HG03095 (cell line): ENCODE measurements around the gene DPYSL4.

ENCODE experiments used
- ATAC-seq: cut with Tn5 transposase; IDR thresholded peaks from one replicate; pipeline ENCODE4 v1.9.1; 2021; ENCODE audit warnings: moderate library complexity; ENCODE audit not compliant: unreplicated experiment

The DPYSL4 gene

DNA sequence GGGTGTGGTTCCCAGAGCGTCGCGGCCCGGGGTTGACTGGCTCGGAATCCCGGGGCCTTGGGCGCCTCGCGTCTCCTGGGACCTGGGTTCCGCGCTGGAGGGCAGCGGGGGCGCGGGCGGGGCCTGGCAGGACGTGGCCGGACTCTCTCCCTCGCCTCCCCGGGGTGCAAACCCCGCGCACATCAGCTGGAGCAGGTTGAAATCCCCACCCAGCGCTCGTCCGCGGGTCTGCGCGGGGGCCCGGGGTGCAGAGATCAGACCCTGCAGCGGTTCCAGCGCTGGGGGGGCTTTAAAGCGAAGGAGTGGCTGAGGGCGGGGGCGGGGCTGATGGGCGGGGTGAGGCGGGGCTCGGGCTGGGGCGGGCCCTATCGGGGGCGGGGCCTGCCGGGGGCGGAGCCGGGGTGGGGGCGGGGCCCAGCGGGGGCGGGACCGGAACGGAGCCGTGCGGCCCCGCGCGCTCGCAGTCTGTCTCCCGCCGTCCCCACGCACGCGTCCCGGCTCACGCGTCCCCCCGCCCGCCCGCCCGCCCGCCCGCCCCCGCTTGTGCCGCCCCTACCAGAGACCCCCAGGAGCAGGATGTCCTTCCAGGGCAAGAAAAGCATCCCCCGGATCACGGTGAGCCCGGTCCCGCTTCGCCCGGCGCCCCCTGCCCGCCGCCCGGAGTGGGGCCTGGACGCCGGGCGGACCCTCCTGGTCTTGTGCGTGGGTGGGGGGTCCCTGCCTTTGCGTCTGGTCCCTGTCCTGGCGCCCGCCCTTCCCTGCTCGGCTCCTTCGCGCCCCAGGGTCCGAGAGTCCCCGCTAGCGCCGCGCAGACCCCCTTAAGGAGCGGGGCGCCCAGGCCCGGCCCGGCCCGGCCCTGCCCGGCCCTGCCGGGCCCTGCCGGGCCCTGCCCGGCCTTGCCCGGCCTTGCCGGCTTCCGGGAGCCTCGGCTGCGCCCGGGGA lies at the start of gene DPYSL4:
Gene DPYSL4, plus strand, starts transcription at position 461 of the 942 bp plus-strand sequence. Its CDS starts 116 bp downstream, at position 577.
- ATAC-seq: no peak

DNA sequence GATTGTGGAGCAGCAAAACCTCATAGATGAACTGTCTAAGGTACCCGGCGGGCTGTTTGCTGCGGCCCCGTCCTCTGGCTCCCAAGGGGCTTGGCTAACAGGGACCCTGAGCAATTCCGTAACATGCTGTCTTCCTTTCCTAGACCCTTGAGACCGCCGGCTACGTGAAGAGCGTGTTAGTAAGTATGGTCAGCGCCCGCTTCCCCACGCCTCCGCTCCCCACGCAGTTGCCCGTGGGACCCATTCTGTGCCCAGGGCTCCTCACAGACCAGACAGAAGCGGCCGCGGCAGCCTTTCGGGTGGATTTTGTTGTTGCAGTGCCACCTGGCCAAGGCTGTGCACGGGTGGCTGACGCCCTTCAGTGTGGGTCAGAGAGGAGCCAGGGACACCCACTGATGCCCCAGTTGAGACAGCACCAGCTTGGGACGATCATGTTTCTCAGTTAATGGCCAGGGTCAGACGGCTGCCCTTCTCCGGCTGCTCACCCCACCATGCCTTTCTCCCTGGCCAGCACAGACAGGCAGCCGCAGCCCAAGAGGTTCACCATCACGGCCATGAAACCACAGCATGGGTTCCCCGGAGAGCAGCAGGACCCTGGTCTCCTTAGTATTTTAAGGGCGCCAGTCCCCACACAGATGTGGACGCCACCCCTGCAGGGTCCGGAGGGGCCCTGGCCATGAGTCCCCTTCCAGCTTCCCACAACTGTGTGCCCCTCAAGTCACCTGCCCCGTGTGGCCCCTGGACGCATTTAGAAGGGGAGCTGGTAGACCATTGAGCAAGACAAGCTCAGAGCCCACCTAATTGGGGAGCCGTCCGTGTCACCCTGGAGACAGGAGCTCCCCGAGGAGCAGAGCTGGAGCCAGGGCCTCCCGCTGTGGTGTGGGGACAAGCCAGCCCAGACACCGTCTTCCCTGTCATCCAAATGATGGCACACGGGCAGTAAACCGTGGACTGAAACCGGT lies 49.4 kb upstream of the DPYSL4 start:
- ATAC-seq: no peak

DNA sequence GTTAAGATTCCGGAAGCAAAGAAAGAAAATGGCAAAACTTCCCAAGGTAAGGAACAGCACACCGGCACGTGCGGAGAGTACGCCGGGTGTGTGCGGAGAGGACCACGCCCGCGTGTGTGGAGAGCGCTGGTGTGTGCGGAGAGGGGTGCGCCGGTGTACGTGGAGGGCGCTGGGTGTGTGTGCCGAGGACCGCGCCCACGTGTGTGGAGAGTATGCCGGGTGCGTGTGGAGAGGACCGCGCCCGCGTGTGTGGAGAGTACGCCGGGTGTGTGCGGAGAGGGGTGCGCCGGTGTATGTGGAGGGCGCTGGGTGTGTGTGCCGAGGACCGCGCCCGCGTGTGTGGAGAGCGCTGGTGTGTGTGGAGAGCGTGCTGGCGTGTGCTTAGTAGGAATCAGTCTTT lies 48.6 kb upstream of the DPYSL4 start:
- no peak for ATAC-seq

DNA sequence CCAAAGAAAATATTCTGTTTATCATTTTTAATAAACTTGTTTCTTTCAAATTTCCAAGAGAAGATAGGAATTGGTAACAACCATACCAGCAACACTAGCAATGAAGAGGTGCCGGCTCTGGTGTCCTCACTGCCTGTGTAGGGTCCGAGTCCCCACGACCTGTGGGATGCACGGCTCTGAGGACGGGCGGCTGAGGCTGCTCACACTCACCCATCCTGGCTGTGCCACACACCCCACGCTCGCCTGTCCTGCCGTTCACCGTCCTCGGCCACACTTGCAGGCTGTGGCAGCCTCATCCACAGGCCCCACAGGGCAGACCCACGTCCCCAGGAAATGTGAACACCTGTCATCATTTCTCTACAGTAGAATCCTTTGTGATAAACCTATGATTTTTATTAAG lies 48.2 kb upstream of the DPYSL4 start:
- ATAC-seq: no peak

DNA sequence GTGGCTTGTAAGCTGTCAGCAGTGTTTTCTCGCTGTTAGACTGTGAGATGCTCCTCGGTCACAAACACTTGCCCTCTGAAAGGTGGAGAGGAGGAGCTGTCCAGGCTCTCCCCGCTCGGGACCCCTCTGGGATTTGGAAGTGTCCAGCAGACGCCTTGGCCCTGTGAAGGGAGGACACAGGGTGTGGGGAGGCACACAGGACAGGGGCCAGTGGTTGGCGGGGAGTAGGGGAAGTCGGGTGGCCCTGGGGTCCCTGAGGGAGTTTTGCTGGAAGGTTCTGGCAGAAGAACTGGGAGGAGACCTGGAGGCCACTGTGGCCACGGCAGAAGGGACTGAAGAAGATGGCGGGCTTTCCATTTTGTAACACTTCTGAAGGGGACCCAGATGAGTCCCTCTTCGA lies 47.2 kb upstream of the DPYSL4 start:
- ATAC-seq: no peak

DNA sequence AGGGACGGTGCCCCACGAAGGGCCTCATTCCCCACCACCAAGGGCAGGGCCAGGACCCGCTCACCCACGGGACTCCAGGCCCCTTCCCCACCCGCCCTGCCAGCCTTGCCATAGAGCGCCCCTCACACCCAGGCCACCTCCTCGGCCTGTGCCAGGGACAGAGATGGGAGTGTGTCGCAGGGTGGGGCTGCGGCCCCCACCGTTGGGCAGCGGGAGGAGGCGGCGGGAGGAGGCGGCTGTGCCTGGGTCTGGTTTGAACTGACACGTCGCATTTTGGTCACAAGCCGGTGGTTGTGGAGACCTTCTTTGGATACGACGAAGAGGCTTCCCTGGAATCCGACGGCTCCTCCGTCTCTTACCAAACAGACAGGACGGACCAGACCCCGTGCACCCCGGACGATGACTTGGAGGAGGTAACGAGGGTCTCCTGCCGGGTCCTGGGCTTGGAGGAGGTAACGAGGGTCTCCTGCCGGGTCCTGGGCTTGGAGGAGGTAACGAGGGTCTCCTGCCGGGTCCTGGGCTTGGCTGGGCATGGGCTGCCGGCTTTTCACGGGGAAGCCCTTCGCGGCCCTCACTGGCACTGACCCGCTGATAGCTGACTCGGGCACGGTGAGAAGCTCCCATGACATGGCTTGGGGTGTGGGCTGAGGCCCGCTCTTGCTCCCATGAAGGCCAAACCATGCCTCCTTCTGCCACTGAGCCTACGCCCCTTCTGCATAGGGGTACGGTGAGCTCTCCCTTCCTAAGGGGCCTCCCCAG lies 46.4 kb upstream of the DPYSL4 start:
- no peak for ATAC-seq

DNA sequence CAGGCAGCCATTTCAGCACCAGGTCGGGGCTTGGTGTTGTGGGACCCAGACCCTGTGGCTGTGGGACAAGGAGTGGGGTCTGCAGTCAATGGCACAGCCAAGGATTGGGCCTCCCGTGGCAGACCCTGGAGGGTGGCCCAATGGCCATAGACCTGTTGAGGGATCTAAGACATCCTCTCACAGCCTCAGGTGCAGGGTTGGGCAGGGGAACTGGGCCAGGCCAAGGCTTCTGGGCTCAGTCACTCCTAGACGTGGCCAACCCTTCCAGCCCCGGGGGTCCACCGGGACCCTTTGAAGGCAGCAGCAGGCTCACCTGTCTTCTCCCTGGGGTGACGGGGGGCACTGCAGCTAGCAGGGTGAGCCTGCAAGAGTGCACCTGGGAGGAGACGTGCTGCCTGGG lies 45.7 kb upstream of the DPYSL4 start:
- no peak for ATAC-seq

DNA sequence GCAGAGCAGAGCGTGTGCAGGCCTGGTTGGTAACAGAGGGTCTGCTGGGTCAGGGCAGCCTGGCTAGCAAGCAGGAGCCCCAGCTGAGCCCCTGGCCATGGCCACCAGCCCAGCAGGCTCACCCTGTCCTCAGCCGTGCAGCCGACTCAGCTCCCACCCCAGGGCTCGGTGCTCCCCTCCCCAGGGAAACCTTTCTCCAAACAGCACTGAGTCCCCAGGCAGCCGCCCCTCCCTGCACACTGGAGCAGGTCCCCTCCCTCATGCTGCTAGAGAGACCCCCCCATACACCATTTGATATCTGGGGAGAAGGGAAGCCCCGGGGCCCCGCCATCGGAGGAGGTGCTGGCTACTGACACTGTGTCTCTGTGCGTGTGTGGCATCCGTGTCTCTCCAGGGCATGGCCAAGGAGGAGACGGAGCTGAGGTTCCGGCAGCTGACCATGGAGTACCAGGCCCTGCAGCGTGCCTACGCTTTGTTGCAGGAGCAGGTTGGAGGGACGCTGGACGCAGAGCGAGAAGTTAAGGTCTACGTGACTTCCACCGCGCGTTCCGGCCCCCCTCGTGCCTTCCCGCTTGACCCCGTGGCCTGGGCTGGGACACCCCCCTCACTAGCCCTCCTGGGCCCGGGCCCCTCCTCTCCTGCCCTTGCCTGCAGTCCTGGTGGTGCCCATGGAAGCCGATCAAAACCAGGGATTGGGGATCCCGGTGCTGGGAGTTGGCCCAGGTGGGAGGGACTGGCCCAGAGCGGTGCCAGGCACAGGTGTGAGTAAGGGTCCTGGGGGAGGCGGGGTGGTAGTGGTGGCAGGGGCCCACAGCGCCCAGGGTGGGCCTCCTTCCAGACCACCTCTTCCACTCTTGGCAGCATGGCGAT lies 45.0 kb upstream of the DPYSL4 start:
- ATAC-seq: no peak

DNA sequence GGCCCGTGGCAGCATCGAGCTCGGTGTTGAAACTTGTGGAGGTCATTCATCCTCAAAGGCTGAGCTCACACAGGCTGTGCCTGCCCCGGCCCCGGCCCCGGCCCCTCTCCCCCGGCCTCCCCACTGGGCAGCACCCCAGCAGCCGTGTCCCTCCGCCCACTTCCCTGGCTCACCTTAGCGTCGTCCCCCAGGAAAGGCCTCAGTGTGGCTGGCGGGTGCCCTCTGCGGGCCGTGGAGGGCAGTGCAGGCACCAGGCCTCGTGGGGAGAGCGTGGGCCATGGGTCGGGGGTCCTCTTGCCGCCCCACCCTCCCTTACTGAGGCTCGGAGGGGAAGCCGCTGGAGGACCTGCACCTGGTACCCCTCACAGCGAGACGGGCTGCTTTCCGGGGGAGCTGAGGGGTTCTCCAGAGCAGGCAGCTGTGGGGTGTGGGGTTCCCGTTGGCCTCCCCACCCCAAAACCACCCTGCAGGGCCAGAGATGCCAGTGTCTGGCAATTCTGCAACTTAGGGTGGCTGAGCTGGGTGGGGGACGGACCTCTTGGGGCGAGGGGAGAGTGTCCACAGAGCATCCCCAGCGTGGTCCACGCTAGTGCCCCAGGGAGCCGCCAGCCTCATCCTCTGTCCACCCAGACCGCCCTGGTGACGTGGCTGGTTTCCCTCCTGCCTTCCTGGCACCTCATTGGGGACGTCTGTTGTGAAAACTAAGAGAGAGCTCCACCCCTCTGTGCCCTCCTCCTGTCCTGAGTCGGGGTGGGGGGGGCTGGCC lies 44.2 kb upstream of the DPYSL4 start:
- ATAC-seq: peak; percentile 53

DNA sequence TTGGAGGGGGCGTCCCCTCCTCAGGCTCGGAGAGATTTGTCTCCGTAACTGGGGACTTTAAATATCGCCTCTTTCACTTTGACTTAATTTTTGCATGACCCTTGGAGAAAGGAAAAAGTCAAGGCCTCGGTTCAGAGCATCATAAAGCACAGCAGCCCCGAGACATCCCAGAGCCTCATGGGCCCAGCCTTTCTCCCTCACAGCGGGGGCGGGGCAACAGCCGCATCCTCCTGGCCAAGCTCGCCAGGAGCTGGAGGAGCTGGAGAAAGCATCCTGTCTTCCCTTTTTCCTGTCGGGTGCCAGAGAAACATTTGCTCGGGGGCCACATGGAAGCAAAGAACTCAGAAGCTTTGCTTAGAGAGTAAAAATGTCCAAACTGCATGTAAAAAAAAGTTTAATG lies 43.6 kb upstream of the DPYSL4 start:
- no peak for ATAC-seq

DNA sequence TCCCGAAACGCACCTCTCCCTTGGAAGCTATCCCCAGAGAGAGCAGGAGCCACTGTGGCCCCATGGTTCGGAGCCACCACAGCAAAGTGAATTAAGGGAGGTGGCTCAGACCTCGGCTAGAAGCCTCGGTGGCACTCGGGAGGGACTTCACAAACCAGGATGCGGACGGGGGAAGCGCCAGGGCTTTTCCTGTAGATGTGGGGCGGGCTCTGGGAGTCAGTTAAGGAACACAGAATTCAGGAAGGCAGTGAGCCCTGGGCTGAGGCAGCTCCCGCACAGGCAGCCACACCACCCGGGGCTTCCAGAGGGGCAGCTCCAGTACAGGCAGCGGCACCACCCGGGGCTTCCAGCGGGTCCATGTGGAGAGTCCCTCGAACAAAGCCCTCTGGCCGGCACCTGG lies 42.7 kb upstream of the DPYSL4 start:
- ATAC-seq: no peak

DNA sequence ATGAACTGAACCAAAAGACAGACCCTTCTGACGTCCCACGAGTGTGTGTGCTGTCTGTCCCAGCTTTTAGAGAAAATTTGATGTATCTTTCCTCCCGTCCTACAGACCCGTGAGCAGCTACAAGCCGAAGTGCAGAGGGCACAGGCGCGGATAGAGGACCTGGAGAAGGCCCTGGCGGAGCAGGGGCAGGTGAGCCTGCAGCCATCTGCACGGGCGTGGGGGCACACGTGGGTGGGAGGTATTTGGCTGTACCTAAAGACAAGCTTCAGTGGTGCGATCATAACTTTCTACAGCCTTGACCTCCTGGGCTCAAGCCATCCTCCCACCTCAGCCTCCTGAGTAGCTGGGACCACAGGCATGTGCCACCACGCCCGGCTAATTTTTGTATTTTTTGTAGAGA lies 41.7 kb upstream of the DPYSL4 start:
- ATAC-seq: no peak

DNA sequence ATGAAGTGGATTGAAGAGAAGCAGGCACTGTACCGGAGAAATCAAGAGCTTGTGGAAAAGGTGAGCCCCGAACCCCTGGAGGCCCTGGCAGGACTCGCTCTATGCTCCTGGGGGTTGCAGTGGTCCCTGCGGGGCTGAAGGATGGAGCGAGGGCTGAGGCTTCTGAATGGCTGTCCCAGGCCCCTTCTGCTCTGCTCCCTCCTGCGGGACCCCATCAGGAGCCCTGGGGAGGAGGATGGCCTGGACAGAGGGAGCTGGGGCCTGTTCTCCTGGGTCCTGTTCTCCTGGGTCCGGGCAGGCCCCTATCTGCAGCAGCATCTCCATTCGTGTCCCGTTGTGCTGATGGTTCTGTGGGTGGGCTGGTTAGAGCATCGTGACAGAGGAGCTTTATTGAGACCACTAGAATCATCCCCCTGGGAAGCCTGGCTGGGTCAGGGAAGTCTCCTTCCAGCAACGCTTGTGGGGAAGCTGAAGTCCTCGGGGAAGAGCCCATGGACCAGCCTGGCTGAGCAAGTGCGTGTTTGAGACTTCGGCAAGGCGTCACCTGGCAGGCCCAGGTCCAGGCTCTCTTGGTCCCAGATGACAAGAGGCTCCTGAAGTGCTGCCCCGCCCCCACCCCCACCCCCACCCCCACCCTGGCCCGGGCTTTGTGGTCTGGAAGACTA lies 41.1 kb upstream of the DPYSL4 start:
- no peak for ATAC-seq

DNA sequence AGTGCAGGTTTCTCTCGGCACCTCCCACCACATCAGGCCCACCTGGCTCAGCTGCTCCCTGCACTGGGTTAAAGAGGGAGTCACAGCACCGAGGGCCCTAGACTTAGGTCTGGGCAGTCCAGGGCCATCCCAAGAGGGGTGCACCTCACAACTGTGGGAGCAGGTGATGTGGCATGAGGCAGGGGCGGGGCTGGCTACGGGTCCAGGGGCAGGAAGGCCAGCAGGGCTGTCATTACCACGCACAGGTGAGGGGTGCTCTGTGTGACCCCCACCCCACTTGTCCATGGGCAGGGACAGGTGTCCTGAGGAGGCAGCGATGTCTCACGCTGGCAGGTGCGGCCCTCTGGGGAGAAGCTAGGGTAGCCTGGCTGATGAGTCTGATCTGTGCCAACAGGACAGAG lies 40.5 kb upstream of the DPYSL4 start:
- ATAC-seq: no peak

DNA sequence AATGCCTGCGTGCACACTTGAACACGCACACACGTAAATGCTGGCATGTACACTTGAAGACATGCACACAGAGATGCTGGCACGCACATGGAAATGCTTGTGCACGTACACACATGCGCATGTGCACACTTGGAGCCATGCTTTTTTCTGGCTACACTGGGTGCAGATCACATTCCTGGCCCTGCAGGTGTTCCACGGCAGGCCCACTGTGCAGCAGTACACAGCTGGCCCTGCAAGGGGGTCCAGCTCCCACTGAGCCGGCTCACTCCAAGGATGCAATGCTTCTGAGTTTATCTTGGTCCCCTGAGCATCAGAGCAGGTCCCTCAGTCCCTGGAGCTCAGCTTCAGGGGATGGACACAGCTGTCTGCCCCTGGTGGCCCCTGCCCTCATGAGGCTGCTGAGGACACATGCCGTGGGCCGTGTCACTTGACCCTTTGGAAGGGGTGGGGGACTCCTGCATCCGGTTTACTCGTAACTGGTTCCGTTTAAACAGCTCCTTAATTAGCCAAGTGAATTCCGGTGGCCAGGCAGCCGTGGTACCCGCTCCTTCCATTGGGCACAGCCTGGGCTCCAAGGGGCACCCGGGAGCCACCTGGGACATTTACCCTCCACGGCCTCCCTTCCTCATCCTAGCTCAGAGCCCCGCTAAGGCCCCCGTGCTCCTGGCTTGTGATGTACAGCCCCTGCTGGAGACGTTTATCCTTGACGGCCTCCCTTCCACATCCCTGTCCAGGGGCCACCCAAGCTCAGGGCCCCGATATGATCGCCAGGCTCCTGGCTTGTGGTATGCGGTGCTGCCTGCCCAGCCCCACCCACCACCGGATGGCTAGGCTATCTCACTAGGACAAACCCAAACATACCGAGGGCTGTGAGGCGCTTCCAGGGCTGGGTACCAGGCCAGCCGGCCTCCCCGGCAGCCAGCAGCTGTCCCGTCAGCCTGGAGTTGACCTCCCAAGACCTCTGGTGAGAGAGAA lies 39.5 kb upstream of the DPYSL4 start:
- ATAC-seq: no peak

DNA sequence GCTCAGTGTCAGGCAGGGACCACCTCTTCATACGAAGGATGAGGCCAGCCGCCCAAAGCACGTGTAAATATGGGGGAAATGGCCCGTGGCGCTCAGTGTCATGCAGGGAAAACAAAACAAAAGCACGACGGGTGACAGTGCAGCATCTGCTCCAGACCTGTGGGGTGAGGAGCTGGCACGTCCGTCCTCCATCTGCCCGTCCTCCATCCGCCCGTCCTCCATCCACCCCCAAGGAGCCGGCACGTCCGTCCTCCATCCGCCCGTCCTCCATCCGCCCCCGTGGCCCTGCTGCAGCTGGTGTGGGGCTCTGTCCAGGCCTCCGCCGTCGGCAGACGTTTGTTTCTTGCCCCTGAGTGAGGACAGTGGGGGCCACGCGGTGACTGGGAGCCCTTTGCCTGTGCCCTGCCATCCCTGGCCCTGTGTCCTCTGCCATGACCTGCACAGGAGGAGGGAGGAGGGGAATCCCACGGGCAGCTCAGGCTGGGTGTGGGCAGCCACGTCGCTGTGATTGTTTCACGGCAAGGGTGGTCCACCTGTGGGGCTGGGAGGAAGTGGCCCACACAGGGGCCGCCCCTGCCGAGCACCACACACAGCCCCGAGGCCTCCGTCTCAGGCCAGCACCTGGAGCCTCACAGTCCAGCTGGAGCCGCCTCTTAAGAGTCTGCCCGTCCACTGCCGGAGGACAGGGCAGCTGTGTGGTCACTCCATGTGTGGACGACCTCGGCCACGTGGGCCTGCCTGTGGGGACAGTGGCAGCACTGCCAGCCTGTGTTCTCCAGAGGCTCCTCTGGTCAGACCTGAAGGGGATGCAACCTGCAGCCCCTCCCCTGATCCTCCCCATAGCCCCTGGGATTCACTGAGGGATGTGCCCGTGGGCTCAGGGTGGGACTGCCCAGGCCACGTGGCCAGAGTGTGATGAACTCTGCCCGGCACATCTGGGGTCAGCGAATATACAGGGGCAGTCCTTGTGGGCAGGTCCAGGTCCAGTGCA lies 38.2 kb upstream of the DPYSL4 start:
- no peak for ATAC-seq
